Lower leg skin (tissue), 3 donors: ENCODE results near the gene SPATA2.

Experiments used
- POLR2A ChIP-seq, 2 donors: fragments of 450-650 bp; IDR thresholded peaks; one replicate each; pipeline ENCODE4 v1.6.1; 2016 to 2017; ENCODE audit warnings: antibody characterized with exemption in 2 of 2, mild to moderate bottlenecking in 1 of 2, moderate library complexity in 1 of 2
- TF ChIP-seq, protein P1 (sequence below), 3 donors: fragments of 450-650 bp; IDR thresholded peaks; one replicate each; pipeline ENCODE4 v1.5.1; 2016; ENCODE audit warnings: antibody characterized with exemption in 3 of 3, mild to moderate bottlenecking in 3 of 3, moderate library complexity in 2 of 3

DNA sequence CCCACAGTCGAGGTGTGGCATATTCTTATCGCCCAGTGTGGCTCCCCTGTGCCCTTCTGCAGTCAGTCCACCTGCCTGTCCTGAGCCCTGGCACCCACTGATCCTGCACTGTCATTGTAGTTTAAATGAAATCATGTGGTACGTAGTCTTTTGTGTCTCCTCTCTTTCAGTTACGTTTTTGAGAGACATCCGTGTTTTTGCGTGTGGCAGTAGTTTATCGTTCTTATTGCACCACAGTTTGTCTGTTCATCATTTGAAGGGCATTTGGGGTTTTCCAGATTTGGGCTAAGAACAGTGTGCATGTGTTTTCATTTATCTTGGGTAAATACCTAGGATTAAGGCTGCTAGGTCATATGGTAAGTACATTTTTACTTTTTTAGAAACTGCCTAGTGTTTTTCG lies 49.3 kb downstream of the SPATA2 start:
- TF ChIP-seq, protein P1, sequence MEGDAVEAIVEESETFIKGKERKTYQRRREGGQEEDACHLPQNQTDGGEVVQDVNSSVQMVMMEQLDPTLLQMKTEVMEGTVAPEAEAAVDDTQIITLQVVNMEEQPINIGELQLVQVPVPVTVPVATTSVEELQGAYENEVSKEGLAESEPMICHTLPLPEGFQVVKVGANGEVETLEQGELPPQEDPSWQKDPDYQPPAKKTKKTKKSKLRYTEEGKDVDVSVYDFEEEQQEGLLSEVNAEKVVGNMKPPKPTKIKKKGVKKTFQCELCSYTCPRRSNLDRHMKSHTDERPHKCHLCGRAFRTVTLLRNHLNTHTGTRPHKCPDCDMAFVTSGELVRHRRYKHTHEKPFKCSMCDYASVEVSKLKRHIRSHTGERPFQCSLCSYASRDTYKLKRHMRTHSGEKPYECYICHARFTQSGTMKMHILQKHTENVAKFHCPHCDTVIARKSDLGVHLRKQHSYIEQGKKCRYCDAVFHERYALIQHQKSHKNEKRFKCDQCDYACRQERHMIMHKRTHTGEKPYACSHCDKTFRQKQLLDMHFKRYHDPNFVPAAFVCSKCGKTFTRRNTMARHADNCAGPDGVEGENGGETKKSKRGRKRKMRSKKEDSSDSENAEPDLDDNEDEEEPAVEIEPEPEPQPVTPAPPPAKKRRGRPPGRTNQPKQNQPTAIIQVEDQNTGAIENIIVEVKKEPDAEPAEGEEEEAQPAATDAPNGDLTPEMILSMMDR (IDR thresholded peaks at IDR 0.05), result no peak
- no peak for TF ChIP-seq POLR2A (IDR thresholded peaks at IDR 0.05)
